Esophagus squamous epithelium (tissue), 4 donors: ENCODE results near the gene ANKRD34A.
A peak's percentile ranks its signal among the peaks of the same experiment; 100 is the strongest.

ENCODE experiments used
- POLR2A ChIP-seq, 4 donors: fragments of 450-650 bp; IDR thresholded peaks; one replicate each; pipeline ENCODE4 v1.6.1; 2017; ENCODE audit warnings: antibody characterized with exemption in 4 of 4, mild to moderate bottlenecking in 4 of 4, moderate library complexity in 3 of 4
- TF ChIP-seq, protein P1 (sequence below), 6 experiments: fragments of 450-650 bp in 4 of 6; fragments of 200-600 bp in 2 of 6; sonication (generic) in 2 of 6; IDR thresholded peaks; one replicate each; pipeline ENCODE4 v1.5.1; 2016 to 2019; ENCODE audit warnings: antibody characterized with exemption in 6 of 6, mild to moderate bottlenecking in 4 of 6, moderate library complexity in 4 of 6

DNA sequence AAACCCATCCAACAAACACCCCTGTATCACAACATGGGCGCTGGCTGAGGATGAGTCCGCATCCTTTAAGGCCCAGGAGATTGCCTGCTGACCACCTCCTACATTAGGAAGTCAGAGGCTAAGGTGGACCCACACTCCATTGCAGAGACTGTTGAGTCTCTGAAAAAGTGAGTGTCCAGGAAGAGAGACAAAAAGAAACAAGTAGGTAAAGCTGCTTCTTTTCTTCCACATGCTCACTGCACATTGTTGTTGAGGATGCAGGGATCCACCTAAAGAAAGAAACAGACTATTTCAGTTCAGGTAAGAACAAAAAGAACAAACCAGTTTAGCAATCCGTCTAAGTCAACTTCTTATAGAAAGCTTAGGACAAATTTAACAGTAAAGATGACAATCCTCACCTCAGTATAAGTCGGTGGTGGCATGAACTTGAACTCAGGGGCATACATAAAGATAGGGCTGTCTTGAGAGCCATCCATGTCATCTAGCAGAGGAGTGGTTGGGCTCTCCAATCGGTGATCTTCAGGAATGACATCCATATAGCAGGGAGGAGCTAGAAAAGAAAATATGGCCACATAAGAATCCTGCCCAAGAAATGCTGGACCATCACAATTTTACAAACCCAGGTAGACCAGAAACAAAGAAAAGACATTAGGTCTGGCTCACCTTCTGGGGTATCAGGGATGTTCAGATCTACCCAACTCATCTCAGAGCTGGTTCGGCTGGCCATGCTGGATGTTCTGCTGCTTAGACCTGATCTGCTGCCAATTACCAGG lies 29.4 kb upstream of the ANKRD34A start:
- no peak for TF ChIP-seq POLR2A (IDR thresholded peaks at IDR 0.05)
- TF ChIP-seq, protein P1, sequence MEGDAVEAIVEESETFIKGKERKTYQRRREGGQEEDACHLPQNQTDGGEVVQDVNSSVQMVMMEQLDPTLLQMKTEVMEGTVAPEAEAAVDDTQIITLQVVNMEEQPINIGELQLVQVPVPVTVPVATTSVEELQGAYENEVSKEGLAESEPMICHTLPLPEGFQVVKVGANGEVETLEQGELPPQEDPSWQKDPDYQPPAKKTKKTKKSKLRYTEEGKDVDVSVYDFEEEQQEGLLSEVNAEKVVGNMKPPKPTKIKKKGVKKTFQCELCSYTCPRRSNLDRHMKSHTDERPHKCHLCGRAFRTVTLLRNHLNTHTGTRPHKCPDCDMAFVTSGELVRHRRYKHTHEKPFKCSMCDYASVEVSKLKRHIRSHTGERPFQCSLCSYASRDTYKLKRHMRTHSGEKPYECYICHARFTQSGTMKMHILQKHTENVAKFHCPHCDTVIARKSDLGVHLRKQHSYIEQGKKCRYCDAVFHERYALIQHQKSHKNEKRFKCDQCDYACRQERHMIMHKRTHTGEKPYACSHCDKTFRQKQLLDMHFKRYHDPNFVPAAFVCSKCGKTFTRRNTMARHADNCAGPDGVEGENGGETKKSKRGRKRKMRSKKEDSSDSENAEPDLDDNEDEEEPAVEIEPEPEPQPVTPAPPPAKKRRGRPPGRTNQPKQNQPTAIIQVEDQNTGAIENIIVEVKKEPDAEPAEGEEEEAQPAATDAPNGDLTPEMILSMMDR (IDR thresholded peaks at IDR 0.05), result peak in 1 of 6 experiments; percentile 8
